Measurements from ENCODE around the gene ANKRD33.
"Not testable (repeated sequence)": the region's sequence is repeated elsewhere in the genome, so short reads cannot be mapped to it uniquely, and the experiment has no call there.

ANKRD33 gene

DNA sequence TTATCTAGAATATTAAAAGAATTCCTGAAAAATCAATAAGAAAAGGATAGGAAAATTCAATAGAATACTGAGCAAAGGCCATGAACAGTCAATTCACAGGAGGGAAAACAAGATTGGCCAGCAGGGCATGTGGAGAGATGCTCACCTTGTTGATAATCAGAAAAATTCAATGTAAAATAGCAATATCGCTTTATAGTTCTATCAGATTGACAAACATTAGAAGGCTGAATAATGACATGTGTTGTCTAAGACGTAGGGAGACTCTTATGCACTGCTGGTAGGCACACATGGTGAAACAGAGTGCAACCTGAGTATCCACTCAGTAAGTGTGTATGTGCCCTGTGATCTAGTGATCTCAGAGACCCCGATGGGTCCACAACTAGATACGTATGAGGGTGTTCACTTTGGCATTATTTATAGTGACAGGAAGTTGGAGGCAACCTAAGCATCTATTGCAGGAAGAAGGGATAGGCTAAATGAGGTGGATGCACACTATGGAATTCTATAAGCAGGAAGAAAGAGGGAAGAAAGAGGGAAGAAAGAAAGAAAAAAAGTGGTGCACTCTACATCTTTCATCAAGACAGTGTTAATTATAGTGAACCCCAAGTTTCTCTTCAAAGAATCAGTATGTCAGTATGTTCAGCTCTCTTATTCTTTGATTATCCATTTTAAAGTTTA lies 3.8 kb upstream of the ANKRD33 start:
- no peak for DNase-seq

DNA sequence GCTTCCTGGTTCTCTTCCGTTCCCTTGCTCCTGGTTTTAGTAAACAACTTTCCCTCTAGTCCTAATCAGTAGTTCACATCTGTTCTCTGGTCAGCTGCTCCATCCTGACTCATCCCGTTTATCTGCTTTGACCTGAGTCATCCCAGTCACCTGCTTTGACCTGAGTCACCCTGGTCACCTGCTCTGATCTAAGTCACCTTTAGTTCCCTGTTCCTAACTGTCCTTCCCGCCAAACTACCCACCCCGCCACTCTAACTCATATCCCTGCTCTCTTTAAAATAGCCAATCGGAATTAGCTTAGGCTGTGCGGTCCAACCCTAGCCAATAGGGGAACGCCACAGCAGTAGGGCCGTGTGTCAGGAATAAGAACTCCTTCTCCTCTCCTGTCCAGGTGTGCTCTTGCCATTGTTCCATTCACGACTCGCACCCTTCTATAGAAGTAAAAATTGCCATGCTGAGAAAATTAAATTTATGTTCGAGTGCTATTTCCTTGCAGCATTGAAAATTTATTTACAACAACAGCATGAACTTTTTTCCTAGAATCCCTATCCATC lies 3.1 kb upstream of the ANKRD33 start:
- DNase-seq: peak; percentile 49

DNA sequence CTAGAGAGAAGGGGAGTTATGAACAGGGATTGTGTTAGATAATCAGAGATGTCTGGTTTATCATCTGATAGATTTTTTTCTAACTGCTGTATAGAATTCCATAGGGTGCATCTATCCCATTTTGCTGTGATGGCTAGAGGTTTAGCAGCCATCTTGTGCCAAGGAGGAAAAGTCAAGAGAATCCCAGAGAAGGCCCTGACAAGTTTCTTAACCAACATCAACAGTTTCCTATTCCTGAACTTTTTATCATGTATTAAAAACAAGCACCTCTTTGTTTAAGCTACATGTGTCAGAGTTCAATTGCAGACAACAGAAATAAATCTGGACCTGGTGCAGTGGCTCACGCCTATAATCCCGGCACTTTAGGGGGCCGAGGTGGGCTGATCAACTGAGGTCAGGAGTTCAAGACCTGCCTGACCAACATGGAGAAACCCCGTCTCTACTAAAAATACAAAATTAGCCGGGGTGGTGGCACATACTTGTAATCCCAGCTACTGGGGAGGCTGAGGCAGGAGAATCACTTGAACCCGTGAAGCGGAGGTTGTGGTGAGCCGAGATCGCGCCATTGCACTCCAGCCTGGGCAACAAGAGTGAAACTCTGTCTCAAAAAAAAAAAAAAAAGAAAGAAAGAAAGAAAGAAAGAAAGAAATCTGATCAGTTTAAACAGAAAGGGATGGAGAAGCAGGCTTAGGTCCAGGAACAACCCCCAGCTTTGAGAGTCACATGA lies 2.4 kb upstream of the ANKRD33 start:
- not testable (repeated sequence) for DNase-seq

DNA sequence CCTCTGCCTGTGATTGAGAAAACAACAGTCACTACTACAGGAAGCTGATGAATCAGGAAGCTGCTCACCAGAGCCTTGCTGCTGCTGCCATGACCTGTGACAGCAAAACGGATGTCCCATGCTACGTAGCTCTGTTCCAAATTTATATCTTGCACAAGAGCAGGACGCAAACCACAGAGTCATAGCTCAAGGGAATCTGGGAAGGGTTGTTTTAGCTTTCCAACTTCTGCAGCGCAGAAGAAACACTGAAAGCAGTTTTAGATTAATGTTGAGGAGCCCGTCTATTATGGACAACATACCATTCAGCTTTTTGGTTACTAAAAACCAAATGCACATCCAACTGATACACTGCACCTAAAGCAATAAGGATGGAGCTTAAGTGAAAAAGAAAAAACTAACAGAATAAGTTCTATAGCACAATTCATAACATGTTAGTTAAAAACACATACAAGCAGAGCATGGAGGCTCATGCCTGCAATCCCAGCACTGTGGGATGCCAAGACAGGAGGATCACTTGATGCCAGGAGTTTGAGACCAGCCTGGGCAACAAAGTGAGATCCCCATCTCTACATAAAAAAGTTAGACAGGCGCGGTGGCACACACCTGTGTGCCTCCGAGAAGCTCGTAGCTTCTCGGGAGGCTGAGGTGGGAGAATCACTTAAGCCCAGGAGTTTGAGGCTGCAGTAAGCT lies 1.7 kb upstream of the ANKRD33 start:
- peak; percentile 99 for DNase-seq

DNA sequence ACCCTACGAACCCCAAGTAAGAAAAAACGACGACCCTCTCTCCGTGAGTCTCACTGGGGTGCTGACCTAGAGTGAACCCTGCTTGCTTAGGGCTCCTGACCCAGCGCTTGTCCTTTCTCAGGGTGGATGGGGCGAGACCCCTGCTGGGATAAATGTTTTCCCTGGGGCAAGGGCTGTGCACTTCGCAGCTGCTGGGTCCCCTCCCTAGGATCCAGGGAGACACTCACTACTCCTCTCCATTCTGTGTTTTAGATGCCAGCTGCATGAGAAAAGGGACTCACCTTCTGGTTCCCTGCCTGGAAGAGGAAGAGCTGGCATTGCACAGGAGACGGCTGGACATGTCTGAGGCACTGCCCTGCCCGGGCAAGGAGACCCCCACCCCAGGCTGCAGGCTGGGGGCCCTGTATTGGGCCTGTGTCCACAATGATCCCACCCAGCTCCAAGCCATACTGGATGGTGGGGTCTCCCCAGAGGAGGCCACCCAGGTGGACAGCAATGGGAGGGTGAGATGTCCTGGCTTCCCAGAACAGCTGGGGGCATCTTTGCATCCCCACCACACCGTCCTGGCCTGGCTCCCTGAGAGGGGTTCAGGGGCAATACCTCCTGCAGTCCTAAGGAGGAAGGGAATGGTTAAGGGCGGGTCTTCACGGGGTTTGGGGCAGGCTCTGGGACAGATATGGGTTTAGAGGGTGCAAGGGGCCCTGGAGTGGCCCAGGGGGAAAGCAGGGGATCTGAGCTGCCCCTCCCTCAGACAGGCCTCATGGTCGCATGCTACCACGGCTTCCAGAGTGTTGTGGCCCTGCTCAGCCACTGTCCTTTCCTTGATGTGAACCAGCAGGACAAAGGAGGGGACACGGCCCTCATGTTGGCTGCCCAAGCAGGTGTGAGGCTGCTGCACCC lies 663 bp downstream of the ANKRD33 start:
- no peak for DNase-seq

DNA sequence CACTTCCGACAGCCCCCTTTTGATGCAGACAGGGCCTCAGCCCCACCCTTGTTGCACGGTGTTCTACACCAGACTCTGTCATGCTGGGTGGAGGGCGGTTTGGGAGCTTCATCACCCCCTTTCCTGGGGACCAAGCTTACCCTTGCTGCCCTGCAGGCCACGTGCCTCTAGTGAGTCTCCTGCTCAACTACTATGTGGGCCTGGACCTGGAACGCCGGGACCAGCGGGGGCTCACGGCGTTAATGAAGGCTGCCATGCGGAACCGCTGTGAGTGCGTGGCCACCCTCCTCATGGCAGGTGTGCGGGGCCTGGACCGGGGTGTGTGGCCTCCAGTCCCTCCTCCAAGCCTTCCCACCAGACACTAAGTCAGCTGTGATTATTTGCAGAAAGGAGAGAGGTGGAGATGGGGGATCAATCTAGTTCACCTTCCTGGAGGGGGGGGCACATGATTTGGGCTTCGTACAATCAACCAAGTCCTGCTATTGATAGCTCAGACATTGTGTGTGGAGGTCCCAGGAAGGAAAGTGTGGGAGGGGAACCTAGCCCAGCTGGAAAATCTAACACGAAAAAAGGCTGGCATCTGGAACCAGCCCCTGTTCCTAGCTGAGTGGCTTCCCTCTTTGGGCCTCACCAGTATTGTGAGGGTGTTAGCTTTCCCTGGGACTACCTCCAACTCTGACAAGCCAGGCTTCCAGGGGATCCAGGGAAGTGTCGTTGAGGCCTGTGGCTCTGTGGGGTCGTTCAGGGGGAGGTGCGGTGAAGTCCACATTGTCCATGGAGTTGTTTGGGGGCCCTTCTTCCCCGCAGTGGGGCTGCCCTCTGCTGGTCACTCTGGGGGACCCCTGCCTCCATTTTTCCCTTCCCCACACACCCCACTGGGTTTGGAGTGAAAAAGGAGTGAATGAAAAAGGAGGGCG lies 1.6 kb downstream of the ANKRD33 start:
- DNase-seq: no peak

DNA sequence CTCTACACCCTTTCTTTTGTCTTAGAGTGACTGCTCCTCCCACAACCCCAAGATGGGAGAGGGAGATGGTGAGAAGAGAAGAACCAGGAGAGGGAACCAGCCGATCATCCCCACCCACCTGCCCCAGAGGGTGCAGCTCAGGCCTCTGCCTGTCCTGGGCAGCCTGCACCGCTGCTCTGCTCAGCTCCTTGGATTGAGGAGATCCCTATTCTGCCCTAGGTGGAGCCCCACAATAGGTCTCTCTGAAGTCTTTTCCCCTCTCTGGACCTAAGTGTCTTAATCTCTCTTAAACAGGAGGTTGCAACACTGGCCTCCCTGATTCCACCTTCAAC lies 2.2 kb downstream of the ANKRD33 start:
- DNase-seq: no peak

DNA sequence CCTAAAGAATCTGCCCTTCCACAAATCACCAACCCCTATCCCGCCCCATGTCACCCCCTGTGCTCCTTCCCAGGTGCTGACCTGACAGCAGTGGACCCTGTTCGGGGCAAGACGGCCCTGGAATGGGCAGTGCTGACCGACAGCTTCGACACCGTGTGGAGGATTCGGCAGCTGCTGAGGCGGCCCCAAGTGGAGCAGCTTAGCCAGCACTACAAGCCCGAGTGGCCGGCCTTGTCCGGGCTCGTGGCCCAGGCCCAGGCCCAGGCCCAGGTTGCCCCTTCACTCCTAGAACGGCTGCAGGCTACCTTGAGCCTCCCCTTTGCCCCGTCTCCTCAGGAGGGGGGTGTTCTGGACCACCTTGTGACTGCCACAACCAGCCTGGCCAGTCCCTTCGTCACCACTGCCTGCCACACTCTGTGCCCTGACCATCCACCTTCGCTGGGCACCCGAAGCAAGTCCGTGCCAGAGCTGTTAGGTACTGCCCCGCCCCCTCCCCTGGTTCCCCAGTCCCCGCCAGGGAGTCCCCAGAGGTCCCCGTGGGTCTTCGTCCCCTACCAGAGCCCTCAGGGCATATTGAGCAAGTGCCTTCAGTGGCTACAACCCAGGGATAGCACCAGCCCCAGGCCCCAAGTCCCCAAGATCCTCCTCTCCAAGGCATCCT lies 2.7 kb downstream of the ANKRD33 start:
- DNase-seq: no peak

DNA sequence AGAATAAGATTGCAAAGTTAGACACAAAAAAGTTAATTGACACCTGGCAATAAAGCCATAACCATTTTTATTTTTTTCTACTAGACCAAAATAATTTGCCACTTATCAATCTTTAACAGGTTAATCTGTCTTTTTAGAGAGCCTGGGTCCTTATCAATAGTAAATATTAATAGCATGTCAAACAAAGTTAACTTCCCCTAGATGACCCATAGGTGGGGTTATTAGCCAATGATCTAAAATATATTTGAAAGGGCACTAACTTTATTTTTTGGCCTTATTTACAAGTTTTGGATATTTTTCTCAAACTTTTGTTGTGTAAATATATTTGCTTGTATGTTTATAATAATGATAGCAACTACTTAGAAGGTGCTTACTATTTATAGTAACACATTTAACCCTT lies 3.9 kb downstream of the ANKRD33 start:
- DNase-seq: peak; percentile 50

DNA sequence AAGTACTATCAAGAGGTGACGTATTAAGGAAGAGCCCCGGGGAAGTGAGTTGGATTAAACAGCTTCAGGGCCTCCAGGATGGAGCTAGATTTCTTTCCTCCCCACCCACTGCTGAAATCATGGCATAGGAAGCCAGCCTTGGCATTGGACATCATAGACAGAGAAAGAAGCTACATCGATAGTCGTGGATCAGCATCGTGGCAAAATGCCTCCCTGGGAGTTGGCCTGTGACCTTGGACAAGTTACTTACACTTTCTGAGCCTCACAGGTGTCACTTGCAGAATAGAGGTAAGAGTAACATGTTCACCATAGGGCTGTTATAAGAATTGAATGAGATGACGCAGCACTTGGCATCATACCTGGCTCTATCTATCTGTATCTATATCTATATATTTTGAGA lies 5.9 kb downstream of the ANKRD33 start:
- no peak for DNase-seq

DNA sequence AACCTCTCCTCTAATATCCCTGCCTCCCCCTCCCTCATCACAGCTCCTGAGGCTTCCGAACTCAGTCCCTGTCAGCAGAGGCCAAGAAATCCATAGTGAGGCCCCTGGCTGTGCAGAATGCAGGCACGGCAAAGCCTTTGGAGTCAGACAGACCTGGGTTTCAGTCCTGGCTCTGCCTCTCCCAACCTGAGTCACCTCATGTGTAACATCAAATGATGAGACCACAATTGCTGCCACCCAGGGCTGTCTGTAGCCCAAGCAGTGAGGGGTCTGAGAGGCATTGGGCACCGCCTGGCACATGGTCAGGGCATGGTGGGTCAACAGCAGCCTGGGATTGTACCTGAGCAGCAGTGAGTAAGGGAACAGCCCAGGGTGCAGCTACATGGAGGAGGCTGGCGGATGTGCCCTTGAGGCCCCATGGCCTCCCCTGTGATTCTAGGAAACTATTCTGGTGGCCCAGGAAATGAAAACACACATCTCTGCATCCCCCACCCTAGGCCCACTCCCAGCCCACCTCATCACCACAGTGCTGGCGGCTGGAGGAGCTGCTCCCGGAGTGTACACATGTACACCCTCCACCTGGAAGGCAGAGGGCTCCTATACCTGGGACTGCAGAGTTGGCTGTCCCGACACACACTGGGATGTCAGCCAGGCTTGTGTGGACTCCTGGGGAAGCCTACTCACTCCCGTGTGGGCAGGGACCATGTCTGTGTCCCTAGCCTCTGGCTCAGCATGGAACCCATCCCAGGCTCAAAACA lies 7.7 kb downstream of the ANKRD33 start:
- DNase-seq: no peak

DNA sequence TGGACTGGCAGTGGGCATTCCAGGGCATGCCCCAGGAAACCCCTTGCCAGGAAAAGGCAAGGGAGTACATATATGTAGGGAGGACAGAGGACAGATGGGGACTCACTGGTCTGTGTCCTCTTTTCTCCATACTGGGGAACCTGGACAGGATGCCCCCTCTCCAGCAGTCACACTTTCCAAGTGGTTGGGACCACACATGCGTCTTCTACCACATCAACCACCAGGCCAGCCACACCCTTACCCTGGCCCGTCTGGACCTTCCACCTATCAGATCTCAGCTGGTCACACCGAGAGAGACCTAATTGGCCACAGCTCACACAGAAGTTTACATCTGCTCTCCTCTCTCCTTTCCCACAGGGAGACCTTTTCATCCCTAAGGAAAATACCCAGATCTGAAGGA lies 8.3 kb downstream of the ANKRD33 start:
- no peak for DNase-seq

DNA sequence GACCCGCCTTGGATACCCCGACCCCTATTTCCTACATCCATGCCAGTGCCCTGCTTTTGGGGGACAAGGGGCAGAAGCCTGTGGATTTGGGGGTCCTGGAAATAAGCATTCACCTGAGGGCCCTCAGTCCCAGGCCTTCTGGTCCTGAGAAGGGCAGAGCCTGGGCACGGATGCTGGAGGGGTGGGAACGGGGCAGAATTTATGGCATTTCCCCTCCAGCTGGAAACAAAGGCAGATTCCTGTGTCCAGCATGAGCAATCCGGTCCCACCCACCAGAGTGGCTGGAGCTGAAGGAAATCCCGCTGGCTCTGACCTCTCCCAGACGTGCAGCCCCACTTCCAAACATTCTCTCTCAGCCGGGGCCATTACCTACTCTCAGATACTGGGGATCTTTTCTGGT lies 9.3 kb downstream of the ANKRD33 start:
- no peak for DNase-seq

DNA sequence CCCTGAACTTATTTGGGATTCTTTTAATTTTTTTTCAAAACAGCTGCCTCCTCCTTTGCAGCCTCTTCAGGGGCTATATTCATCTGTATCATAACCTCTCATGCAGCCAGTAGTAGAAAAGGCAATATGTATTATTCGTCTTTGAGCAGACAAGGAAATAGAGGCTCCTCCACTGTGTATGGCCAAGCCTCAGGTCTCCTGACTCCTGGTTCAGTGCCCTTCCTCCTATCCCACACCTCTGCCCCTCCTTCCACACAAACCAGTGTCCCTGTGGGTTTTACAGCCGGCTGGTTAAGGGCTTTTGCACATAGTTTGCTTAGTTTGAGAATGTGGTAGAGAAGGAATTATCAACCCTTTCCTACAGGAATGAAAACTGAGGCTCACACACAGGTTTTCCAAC lies 10.6 kb downstream of the ANKRD33 start:
- no peak for DNase-seq

DNA sequence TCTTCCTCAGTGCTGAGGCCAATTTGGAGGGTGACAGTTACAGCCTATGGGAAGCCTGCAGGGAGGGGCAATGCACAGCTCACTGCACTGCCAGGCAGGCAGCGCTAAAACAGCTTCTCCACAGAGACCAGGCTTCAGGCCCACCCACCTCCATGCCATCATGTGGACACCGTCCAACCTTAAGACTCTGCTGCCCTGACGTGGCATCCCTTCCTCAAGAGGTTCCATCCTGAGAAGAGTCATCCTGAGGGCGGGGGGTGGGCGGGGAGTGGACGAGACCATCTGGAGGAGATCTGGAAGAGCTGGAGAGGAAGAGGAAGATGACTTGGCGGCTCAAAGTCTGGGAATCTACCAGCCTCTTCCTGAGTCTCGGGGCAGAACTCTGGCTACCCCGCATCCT lies 11.0 kb downstream of the ANKRD33 start:
- peak; percentile 42 for DNase-seq

DNA sequence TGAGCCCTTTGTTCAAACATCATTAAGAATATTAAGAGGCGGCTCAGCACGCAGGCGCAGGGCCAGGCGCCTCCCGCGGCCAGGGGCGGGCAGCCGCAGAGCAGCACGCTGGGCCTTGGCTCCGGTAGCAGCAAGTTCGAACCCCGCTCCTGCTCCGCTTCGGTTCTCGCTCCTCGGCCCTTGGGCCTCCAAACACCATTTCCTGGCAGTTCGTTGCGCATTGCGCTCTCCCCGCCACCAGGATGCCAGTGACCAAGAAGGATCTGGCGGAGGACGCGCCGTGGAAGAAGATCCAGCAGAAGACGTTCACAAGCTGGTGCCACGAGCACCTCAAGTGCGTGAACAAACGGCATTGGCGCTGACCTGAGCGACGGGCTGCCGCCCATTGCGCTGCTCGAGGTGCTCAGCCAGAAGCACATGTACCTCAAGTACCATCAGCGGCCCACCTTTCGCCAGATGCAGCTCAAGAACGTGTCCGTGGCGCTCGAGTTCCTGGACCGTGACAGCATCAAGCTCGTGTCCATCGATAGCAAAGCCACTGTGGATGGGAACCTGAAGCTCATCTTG lies 12.5 kb downstream of the ANKRD33 start:
- DNase-seq: no peak

DNA sequence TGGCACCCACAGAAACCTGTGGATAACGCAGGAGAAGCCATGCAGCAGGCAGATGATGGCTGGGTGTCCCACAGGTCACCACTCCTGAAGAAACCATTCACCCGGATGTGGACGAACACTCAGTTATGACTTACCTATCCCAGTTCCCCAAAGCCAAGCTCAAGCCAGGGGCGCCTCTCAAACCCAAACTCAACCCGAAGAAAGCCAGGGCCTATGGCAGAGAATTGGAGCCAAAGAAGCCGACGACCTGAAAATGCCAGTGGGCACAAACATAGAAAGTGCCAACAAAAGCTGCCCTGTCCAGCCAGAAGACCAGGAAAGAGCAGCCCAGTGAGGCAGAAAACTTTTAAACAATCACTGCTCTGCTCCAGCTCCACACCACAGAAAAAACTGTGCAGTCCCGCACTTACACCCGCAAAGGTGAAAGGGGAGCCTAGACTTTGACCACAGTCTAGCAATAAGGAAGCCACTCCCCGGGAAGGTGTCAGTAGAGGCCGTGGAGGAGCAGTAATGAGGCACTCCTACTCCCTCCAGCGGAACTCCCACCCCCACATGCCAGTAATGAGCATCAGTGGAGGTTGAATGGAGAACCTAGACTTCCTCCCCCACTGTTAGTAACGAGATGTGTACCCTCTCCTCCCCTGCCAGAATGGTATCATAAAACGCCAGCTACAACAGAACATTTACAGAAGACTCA lies 13.4 kb downstream of the ANKRD33 start:
- DNase-seq: no peak

DNA sequence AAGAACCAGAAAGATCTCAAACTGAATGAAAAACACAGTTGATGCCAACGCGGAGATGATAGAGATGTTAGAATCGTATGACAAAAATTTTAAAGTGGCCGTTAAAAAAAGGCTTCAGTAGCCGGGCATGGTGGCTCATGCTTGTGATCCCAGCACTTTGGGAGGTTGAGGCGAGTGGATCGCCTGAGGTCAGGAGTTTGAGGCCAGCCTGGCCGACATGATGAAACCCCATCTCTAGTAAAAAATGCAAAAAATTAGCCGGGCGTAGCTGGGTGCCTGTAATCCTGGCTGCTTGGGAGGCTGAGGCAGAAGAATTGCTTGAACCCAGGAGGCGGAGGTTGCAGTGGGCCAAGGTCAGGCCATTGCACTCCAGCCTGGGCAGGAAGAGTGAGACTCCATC lies 14.0 kb downstream of the ANKRD33 start:
- DNase-seq: no peak

DNA sequence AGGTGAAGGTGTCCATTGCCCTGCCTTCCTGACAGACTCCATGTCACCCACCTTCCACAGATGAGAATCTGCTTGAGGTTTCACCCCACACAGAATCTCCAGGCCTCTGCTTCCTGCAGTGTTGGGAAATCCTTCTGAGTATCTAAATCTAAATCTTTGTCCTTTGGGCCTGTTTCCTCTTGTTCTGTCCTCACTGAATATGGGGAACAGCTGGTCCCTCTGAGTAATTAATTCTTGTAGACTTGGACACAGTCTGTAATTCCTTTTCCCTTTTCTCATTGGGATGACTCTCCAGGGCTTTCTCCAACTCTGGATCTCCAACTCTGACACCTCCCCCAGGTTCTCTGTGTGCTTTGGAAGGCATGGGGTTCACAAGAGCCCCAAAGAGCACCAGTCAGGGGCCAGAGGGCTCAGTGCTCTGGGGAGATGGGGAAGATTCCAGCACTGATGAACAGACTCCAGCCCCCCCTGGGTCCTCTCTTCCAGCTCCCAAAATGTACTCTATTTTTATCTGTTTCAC lies 17.1 kb downstream of the ANKRD33 start:
- peak; percentile 89 for DNase-seq

Measured in HCEC 1CT (cell line).